Ishikawa (cell line): ENCODE measurements around the gene KIT.

Experiments
- CEBPB ChIP-seq: IDR thresholded peaks from 2 replicates; pipeline ENCODE4 v1.6.1; 2012
- EP300 ChIP-seq: IDR thresholded peaks from 2 replicates; pipeline ENCODE4 v1.6.1; 2012; ENCODE audit warnings: borderline replicate concordance
- MAX ChIP-seq: IDR thresholded peaks from 2 replicates; pipeline ENCODE4 v1.6.1; 2012
- TAF1 ChIP-seq: IDR thresholded peaks from 2 replicates; pipeline ENCODE4 v1.6.1; 2012; ENCODE audit warnings: low read depth, mild to moderate bottlenecking

- TF ChIP-seq MAX = no peak
- no peak for TF ChIP-seq CEBPB
- TF ChIP-seq TAF1 = no peak
- no peak for TF ChIP-seq EP300
Measured at GRCh38 chr4:54635318-54635717, 22.4 kb upstream of the KIT start.
